Esophagus squamous epithelium (tissue), 5 donors: Measurements from ENCODE around the gene KLHL40. TPM values are rescaled to one million over a fixed set of nuclear protein-coding genes. Genes with fewer than 3 reads are reported as not detected.

ENCODE experiments used
- DNase-seq: peaks from one replicate; lab custom pipeline; 2025; lab: John Stamatoyannopoulos, UW
- H3K27ac ChIP-seq, 4 donors: fragments of 200-600 bp; sonication (generic); one replicate each; pipeline ENCODE4 v1.5.1; 2016 to 2019; ENCODE audit warnings: mild to moderate bottlenecking in 1 of 4
- H3K27me3 ChIP-seq, 4 donors: fragments of 200-600 bp; sonication (generic); 1 replicate in 3 of 4; 2 replicates in 1 of 4; pipeline versions ENCODE4 v1.5.1 to v1.6.0; 2017 to 2021; ENCODE audit warnings: antibody characterized with exemption in 1 of 4
- H3K36me3 ChIP-seq, 3 donors: fragments of 200-600 bp; sonication (generic); one replicate each; pipeline ENCODE4 v1.5.1; 2016 to 2019
- H3K4me1 ChIP-seq, 3 donors: fragments of 200-600 bp; sonication (generic); one replicate each; pipeline ENCODE4 v1.5.1; 2017 to 2019
- H3K4me3 ChIP-seq, 4 donors: fragments of 200-600 bp; sonication (generic); 1 replicate in 3 of 4; 2 replicates in 1 of 4; pipeline ENCODE4 v1.5.1; 2016 to 2019; ENCODE audit warnings: mild to moderate bottlenecking in 2 of 4, moderate library complexity in 1 of 4
- H3K9me3 ChIP-seq, 3 donors: fragments of 200-600 bp; sonication (generic); one replicate each; pipeline ENCODE4 v1.5.1; 2016 to 2019
- CTCF ChIP-seq, 6 experiments: fragments of 450-650 bp in 4 of 6; fragments of 200-600 bp in 2 of 6; sonication (generic) in 2 of 6; IDR thresholded peaks; one replicate each; pipeline ENCODE4 v1.5.1; 2016 to 2019; ENCODE audit warnings: antibody characterized with exemption in 6 of 6, mild to moderate bottlenecking in 4 of 6, moderate library complexity in 4 of 6
- POLR2A ChIP-seq, 4 donors: fragments of 450-650 bp; IDR thresholded peaks; one replicate each; pipeline ENCODE4 v1.6.1; 2017; ENCODE audit warnings: antibody characterized with exemption in 4 of 4, mild to moderate bottlenecking in 4 of 4, moderate library complexity in 3 of 4
- WGBS, 2 donors: methylation state at CpG; one replicate each; pipeline ENCODE4 v1.1.5; 2018; 5-methylcytosine and 5-hydroxymethylcytosine counted together
- intact Hi-C: fragments of 100-400 bp; cut with DNase I; formaldehyde crosslinking; loops from one replicate; pipeline ENCODE4 v1.15.0; 2022
- total RNA-seq, 4 donors: library from RNA; depleted of rRNA; stranded (reverse); fragments of >200 nt; gene quantifications; one replicate each; pipeline ENCODE4 v1.1.0, GENCODE V29; 2016
- donor health status: DM: yes; HTN: yes; CAD: no.

Gene KLHL40
- total RNA-seq, 4 donors from 2014 or later, result not detected

DNA sequence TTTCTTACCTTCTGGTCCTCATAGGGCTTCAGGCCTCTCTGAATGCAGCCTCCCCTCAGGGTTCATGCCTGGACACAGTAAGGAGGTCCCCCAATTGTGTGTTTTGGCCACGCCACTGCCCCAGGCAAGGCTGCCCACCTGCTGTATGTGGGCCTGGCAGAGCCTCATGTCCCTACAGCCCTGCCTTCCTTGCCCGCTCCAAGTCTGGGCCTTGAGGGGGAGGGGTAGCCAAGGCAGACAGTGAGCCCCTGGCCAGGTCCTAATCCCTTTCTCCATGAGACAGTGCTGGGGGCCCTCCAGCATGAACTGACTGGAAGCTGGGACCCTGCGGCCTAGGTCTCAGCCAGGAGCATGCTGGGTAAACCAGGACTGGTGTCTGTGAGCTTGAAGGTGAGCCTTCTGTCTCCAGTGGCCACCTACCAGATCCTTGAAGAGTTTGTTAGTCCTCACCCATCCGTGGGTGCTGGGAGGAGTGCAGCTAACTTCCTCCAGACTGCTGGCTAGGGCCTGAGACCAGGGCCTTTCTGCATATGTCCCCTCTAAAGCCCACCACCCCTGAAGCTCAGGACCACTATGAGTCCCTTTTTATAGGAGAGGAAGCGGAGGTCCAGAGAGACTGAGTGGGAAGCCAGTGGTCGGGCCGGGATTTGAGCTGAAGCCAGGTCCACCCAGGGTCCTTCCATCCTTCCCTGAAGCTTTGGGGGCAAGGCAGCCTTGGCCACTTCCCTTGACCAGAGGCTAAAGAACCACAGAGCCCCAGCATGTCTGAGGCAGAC lies 23.1 kb upstream of the KLHL40 start:
- DNase-seq, result no peak
- Histone ChIP-seq H3K27me3 (no peaks in the 10 kb centered on the region), H3K36me3 (peaks cover 3 to 21% (median 8%) of the 10 kb centered on the region in 3 donors), H3K9me3 (no peaks in the 10 kb centered on the region), H3K4me1 (peaks cover 10 to 53% (median 21%) of the 10 kb centered on the region in 3 donors), H3K4me3 (no peak overlapping the region), H3K27ac (no peak overlapping the region)
- intact Hi-C loops, result no loop called here
- TF ChIP-seq CTCF (IDR thresholded peaks at IDR 0.05) (no peak), POLR2A (IDR thresholded peaks at IDR 0.05) (no peak)
- 63 to 100% methylated on average over 2 to 4 of the region's 7 CpGs for WGBS, 2 donors

GRCh38 chr3:42662813-42663535 lies 22.4 kb upstream of the KLHL40 start:
- Histone ChIP-seq H3K27me3 (no peaks in the 10 kb centered on the region), H3K9me3 (no peaks in the 10 kb centered on the region), H3K36me3 (peaks cover 3 to 21% (median 8%) of the 10 kb centered on the region in 3 donors), H3K27ac (no peak overlapping the region), H3K4me3 (no peak overlapping the region), H3K4me1 (peaks cover 10 to 58% (median 21%) of the 10 kb centered on the region in 3 donors)
- intact Hi-C loops, result no loop called here
- no peak for TF ChIP-seq CTCF (IDR thresholded peaks at IDR 0.05)
- no peak for TF ChIP-seq POLR2A (IDR thresholded peaks at IDR 0.05)
- 85 to 88% methylated on average over 3 to 9 of the region's 12 CpGs for WGBS, 2 donors
- DNase-seq, result no peak

GRCh38 chr3:42663581-42664437 lies 21.5 kb upstream of the KLHL40 start:
- TF ChIP-seq POLR2A (IDR thresholded peaks at IDR 0.05), result no peak
- TF ChIP-seq CTCF (IDR thresholded peaks at IDR 0.05), result no peak
- DNase-seq, result no peak
- H3K4me1 ChIP-seq, result peaks cover 10 to 58% (median 14%) of the 10 kb centered on the region in 3 donors
- H3K27me3 ChIP-seq, result peaks cover 0 to 3% (median 0%) of the 10 kb centered on the region in 4 donors
- no peaks in the 10 kb centered on the region for H3K9me3 ChIP-seq
- no peak overlapping the region for H3K27ac ChIP-seq
- 70 to 96% methylated on average over 4 to 5 of the region's 38 CpGs for WGBS, 2 donors
- H3K36me3 ChIP-seq, result peaks cover 0 to 13% (median 8%) of the 10 kb centered on the region in 3 donors
- intact Hi-C loops, result no loop called here
- H3K4me3 ChIP-seq, result no peak overlapping the region

DNA sequence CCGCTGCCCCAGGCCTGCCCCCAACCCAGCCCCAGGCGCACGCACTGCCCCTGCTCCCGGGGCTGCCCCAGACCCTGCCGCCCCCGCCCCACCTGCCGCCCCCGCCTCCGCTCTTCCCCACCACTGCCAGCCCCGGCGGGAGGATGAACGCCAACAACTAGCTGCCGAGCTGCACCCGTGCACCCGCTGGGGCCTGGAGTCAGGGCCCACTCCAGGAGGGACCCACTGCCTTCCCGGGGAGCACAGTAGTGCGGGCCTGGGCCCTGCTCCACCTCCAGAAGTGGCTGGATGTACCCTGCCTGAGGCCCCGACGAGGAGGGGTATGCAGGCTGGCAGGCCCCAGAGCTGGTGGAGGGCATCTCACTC lies 20.9 kb upstream of the KLHL40 start:
- 83 to 93% methylated on average over 5 to 6 of the region's 19 CpGs for WGBS, 2 donors
- no peak overlapping the region for H3K27ac ChIP-seq
- H3K9me3 ChIP-seq, result no peaks in the 10 kb centered on the region
- TF ChIP-seq POLR2A (IDR thresholded peaks at IDR 0.05) (no peak), CTCF (IDR thresholded peaks at IDR 0.05) (no peak)
- H3K4me3 ChIP-seq, result no peak overlapping the region
- no peak for DNase-seq
- H3K36me3 ChIP-seq, result peaks cover 0 to 8% (median 7%) of the 10 kb centered on the region in 3 donors
- H3K27me3 ChIP-seq, result peaks cover 0 to 3% (median 0%) of the 10 kb centered on the region in 4 donors
- peaks cover 10 to 52% (median 13%) of the 10 kb centered on the region in 3 donors for H3K4me1 ChIP-seq
- intact Hi-C loops, result no loop called here
